GM06990 (cell line): Measurements from ENCODE around the gene GAK.

Experiments used
- DNase-seq: peaks from one replicate; pipeline ENCODE4 v3.0.0-alpha.2; 2011; ENCODE audit not compliant: insufficient read length; ENCODE audit errors: extremely low read depth
- H3K27me3 ChIP-seq: replicated peaks from 2 replicates; pipeline ENCODE4 v1.6.0; 2011; ENCODE audit warnings: low read length; ENCODE audit not compliant: control insufficient read depth, insufficient read depth
- H3K36me3 ChIP-seq: 2 replicates; pipeline ENCODE4 v1.5.1; 2011; ENCODE audit warnings: low read length; ENCODE audit not compliant: control insufficient read depth, insufficient read depth
- H3K4me3 ChIP-seq: replicated peaks from 2 replicates; pipeline ENCODE4 v1.5.1; 2011; ENCODE audit warnings: low read depth, mild to moderate bottlenecking, control low read depth, low read length
- TF ChIP-seq, protein P1 (sequence below): IDR thresholded peaks from 2 replicates; pipeline ENCODE4 v1.5.1; 2011; ENCODE audit warnings: low read length, control low read depth, mild to moderate bottlenecking, inconsistent platforms; ENCODE audit not compliant: insufficient read depth, poor library complexity, severe bottlenecking

GAK gene

GRCh38 chr4:889516-889915 is 42.6 kb downstream of the GAK start:
- Histone ChIP-seq H3K36me3 (peaks cover 43% of the 10 kb centered on the region), H3K4me3 (no peak overlapping the region), H3K27me3 (no peaks in the 10 kb centered on the region)
- no peak for DNase-seq
- TF ChIP-seq, protein P1, sequence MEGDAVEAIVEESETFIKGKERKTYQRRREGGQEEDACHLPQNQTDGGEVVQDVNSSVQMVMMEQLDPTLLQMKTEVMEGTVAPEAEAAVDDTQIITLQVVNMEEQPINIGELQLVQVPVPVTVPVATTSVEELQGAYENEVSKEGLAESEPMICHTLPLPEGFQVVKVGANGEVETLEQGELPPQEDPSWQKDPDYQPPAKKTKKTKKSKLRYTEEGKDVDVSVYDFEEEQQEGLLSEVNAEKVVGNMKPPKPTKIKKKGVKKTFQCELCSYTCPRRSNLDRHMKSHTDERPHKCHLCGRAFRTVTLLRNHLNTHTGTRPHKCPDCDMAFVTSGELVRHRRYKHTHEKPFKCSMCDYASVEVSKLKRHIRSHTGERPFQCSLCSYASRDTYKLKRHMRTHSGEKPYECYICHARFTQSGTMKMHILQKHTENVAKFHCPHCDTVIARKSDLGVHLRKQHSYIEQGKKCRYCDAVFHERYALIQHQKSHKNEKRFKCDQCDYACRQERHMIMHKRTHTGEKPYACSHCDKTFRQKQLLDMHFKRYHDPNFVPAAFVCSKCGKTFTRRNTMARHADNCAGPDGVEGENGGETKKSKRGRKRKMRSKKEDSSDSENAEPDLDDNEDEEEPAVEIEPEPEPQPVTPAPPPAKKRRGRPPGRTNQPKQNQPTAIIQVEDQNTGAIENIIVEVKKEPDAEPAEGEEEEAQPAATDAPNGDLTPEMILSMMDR: no peak

DNA sequence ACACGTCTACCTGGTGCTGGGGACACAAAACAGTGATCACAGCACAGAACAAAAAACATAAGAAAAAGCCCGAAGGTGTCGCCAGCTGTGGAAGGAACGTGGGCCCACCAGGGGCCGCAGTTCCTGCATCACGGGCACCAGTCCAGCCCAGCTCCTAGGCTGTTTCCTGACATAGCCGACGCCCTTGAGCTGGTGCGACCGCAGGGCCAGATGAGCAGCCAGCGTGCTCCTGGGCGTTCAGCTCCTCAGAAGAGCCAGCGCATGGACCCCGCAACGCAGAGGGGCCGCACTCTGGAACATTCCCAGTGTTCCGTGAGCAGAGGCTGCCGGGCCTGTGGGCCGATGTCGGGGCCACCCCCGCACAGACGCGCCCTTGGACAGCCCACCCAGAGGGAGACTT is 44.1 kb downstream of the GAK start:
- no peak overlapping the region for H3K4me3 ChIP-seq
- peaks cover 47% of the 10 kb centered on the region for H3K36me3 ChIP-seq
- TF ChIP-seq, protein P1: no peak
- no peaks in the 10 kb centered on the region for H3K27me3 ChIP-seq
- DNase-seq: no peak

GRCh38 chr4:887034-887763 is 44.9 kb downstream of the GAK start:
- Histone ChIP-seq H3K4me3 (no peak overlapping the region), H3K36me3 (peaks cover 49% of the 10 kb centered on the region), H3K27me3 (no peaks in the 10 kb centered on the region)
- TF ChIP-seq, protein P1: no peak
- DNase-seq: no peak

- Histone ChIP-seq H3K27me3 (no peaks in the 10 kb centered on the region), H3K36me3 (peaks cover 54% of the 10 kb centered on the region), H3K4me3 (no peak overlapping the region)
- DNase-seq: no peak
- TF ChIP-seq, protein P1: no peak
These were observed 45.9 kb downstream of the GAK start for GRCh38 chr4:886244-886643.

DNA sequence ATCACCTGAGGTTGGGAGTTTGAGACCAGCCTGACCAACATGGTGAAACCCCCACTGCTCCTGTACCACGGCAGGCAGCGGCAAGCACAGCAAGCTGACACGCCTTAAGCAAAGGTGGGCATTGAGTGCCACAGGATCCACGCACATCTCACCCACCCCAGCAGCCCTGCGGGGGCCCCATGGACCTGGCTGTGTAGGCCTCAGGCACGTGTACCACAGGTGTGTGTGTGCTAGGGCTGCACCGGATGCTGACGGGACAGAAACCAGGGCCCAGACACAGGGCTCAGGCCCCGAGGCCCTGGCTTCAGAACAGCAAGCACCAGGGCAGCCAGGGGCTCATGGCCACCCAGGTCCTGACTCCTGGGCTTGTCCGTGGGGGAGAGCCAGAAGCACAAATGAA is 46.8 kb downstream of the GAK start:
- TF ChIP-seq, protein P1: no peak
- peaks cover 54% of the 10 kb centered on the region for H3K36me3 ChIP-seq
- no peak for DNase-seq
- H3K4me3 ChIP-seq: no peak overlapping the region
- H3K27me3 ChIP-seq: no peaks in the 10 kb centered on the region

DNA sequence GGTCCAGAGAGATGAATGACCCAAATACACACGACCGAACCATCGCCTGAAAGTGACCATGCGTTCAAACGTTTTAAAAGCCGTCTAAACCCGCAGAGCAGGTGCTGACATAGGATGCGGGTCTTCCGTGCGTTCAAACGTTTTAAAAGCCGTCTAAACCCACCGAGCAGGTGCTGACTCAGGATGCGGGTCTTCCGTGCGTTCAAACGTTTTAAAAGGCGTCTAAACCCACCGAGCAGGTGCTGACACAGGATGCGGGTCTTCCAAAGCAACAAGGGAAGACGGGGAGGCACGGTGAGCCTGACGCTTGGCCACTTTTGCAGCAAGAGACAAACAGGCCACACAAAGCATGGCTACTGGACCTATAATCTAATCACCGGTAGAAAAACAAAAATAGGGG is 47.2 kb downstream of the GAK start:
- H3K27me3 ChIP-seq: no peaks in the 10 kb centered on the region
- peaks cover 50% of the 10 kb centered on the region for H3K36me3 ChIP-seq
- H3K4me3 ChIP-seq: no peak overlapping the region
- no peak for DNase-seq
- TF ChIP-seq, protein P1: no peak
